ENCODE measurements around the gene EXOC7. TPM values are rescaled to one million over a fixed set of nuclear protein-coding genes. Genes with fewer than 3 reads are reported as not detected.

Gene EXOC7
- polyA plus RNA-seq, 3 donors: 30.7 to 86.5 (median 42.4) TPM

DNA sequence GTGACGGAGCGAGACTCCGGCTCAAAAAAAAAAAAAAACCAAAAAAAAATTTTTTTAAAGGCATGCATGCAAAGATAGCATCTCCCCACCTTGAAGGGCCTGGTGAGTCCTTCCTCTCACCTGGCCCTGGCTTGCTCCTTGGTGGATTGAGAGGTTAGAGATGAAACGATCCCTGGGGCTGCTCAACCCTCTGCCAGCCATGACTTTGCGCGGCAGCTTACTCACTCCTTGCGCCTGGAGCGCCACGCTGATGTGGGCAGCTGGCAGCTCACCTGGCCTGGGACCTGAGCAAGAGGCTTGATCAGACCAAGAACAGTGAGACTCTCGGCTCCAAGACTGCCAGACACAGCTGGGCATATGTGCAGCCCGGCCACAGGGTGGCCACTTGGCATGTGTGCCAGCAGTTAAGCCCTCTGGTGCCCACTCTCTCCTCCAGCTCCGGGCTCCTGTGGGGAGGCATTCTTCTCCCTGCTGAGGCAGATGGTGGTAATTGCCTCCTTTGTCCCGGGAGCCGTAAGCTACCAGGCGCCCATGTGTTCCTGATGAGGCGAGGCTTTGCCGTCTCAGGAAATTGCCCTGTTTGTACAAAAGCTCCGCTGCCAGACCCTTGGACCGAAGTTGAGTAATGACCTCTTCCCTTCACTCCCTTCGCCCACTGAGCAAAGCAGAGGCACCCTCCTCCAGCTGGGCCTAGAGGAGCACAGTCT lies 71.4 kb downstream of the EXOC7 start:
- Mint-ChIP-seq H3K9me3 (peaks cover 0 to 6% (median 0%) of the 10 kb centered on the region in 7 donors), H3K4me1 (peaks cover 17% of the 10 kb centered on the region), H3K36me3 (peaks cover 3% of the 10 kb centered on the region in 2 donors), H3K27me3 (ENCODE audit: low read depth in 3 of 3) (peaks cover 12 to 14% (median 12%) of the 10 kb centered on the region in 3 donors), H3K4me3 (no peak overlapping the region), H3K27ac (no peak overlapping the region)
- no peak overlapping the region for H3K4me2 ChIP-seq (replicated peaks; ENCODE audit: extremely low read depth, low read length, poor library complexity, severe bottlenecking)
- no peaks in the 10 kb centered on the region for H4K20me1 ChIP-seq (ENCODE audit: insufficient read depth, low read length)
- TF ChIP-seq, protein P1, sequence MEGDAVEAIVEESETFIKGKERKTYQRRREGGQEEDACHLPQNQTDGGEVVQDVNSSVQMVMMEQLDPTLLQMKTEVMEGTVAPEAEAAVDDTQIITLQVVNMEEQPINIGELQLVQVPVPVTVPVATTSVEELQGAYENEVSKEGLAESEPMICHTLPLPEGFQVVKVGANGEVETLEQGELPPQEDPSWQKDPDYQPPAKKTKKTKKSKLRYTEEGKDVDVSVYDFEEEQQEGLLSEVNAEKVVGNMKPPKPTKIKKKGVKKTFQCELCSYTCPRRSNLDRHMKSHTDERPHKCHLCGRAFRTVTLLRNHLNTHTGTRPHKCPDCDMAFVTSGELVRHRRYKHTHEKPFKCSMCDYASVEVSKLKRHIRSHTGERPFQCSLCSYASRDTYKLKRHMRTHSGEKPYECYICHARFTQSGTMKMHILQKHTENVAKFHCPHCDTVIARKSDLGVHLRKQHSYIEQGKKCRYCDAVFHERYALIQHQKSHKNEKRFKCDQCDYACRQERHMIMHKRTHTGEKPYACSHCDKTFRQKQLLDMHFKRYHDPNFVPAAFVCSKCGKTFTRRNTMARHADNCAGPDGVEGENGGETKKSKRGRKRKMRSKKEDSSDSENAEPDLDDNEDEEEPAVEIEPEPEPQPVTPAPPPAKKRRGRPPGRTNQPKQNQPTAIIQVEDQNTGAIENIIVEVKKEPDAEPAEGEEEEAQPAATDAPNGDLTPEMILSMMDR (IDR thresholded peaks at IDR 0.05): no peak
- intact Hi-C loops (cut with micrococcal nuclease): no loop called here
- H3K27ac ChIP-seq (ENCODE audit: low read depth in 1 of 2, low read length in 2 of 2): no peak overlapping the region
- H3K79me2 ChIP-seq (ENCODE audit: insufficient read depth, low read length): no peaks in the 10 kb centered on the region
- peaks cover 7 to 10% of the 10 kb centered on the region in 2 donors for H3K4me1 ChIP-seq (ENCODE audit: control insufficient read depth in 1 of 2, insufficient read depth in 2 of 2, low read length in 2 of 2)
- no peak for DNase-seq
- H3K27me3 ChIP-seq (ENCODE audit: control insufficient read depth in 2 of 2, insufficient read depth in 2 of 2, low read length in 2 of 2): peaks cover 0 to 2% of the 10 kb centered on the region in 2 donors
- no peaks in the 10 kb centered on the region for H3K9me3 ChIP-seq (replicated peaks in 1 of 2; ENCODE audit: control insufficient read depth in 1 of 2, insufficient read depth in 1 of 2, low read length in 2 of 2)
- no peak overlapping the region for H3K4me3 ChIP-seq (replicated peaks in 1 of 3; ENCODE audit: low read depth in 2 of 3, low read length in 3 of 3)
- 85% methylated on average over 16 of the region's 20 CpGs for WGBS (ENCODE audit: insufficient coverage)
- H2AFZ ChIP-seq (ENCODE audit: insufficient read depth, low read depth, low read length, poor library complexity, severe bottlenecking): no peak overlapping the region
- no peaks in the 10 kb centered on the region for H3K36me3 ChIP-seq (replicated peaks in 1 of 2; ENCODE audit: control insufficient read depth in 1 of 2, insufficient read depth in 2 of 2, low read length in 2 of 2)
- H3K9ac ChIP-seq (ENCODE audit: insufficient read depth, low read length, poor library complexity, severe bottlenecking): no peak overlapping the region

Small RNA genes within 50 kb of the gene (small RNA-seq; reads per million reads assigned to genes)
- not detected for gene MIR6868 (ENCODE audit: insufficient read length, low read depth)

Other genes starting within 250 kb of the EXOC7 start
- gene WBP2, start 248.5 kb downstream of the EXOC7 start, polyA plus RNA-seq: 10 to 100 TPM; 62.4 to 93.3 (median 67.9) TPM
- under 1 TPM in 1 of 3 donors, not detected in 2; 0.20 TPM for gene TRIM47, start 225.2 kb downstream of the EXOC7 start, polyA plus RNA-seq
- 10 to 100 TPM in 1 of 3 donors, 1 to 10 TPM in 2; 5.6 to 10.4 (median 5.9) TPM for gene TRIM65, start 206.8 kb downstream of the EXOC7 start, polyA plus RNA-seq
- 10 to 100 TPM; 27.8 to 44.1 (median 36.0) TPM for gene MRPL38, start 198.9 kb downstream of the EXOC7 start, polyA plus RNA-seq
- gene FBF1, start 162.7 kb downstream of the EXOC7 start, polyA plus RNA-seq: 1 to 10 TPM in 1 of 3 donors, under 1 TPM in 2; 0.32 to 4.4 (median 0.62) TPM
- 10 to 100 TPM; 21.6 to 49.7 (median 49.2) TPM for gene ACOX1, start 124.6 kb downstream of the EXOC7 start, polyA plus RNA-seq
- gene TEN1, start 124.5 kb downstream of the EXOC7 start, polyA plus RNA-seq: 10 to 100 TPM; 22.4 to 37.2 (median 31.3) TPM
- gene CDK3, start 102.9 kb downstream of the EXOC7 start, polyA plus RNA-seq: 10 to 100 TPM in 1 of 3 donors, not detected in 2; 25.5 TPM
- not detected for gene EVPL, start 76.5 kb downstream of the EXOC7 start, polyA plus RNA-seq
- gene SRP68, start 31.3 kb downstream of the EXOC7 start, polyA plus RNA-seq: 10 to 100 TPM; 27.4 to 47.1 (median 42.1) TPM
- 1 to 10 TPM in 2 of 3 donors, under 1 TPM in 1; 0.22 to 4.8 (median 1.1) TPM for gene GALR2, start 29.0 kb downstream of the EXOC7 start, polyA plus RNA-seq
- under 1 TPM in 1 of 3 donors, not detected in 2; 0.09 TPM for gene ZACN, start 24.6 kb downstream of the EXOC7 start, polyA plus RNA-seq
- gene FOXJ1, start 37.5 kb upstream of the EXOC7 start, polyA plus RNA-seq: not detected
- under 1 TPM in 1 of 3 donors, not detected in 2; 0.03 TPM for gene RNF157, start 136.7 kb upstream of the EXOC7 start, polyA plus RNA-seq
- gene UBALD2, start 161.6 kb upstream of the EXOC7 start, polyA plus RNA-seq: 10 to 100 TPM in 1 of 3 donors, 1 to 10 TPM in 2; 1.4 to 88.6 (median 2.2) TPM
- 1 to 10 TPM in 1 of 3 donors, under 1 TPM in 1, not detected in 1; 0.04 to 1.9 TPM for gene QRICH2, start 204.5 kb upstream of the EXOC7 start, polyA plus RNA-seq